ENCODE measurements around the gene UNC13A.
A peak's percentile ranks its signal among the peaks of the same experiment; 100 is the strongest.

UNC13A gene

DNA sequence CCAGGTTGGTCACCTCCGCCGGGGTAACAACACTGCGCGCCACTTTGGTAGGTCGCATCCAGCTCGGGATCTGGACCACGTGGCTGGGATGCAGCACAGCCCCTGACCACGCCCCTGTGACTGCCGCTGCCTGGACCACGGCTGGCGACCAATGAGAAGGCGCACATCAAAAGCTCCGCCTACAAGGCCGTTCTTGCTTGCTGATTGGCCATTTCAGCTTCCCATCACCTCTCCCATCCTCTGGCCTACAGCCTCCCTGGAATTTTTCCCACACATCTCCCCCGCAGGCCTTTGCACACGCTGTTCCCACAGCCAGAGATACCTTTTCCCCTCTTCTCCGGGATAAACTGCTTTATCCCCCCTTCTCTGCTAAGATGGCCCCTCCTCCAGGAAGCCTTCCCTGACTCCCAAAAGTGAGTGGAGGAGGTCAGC, 18.6 kb upstream of the UNC13A start:
- no peak for DNase-seq
- no peak for ATAC-seq

DNA sequence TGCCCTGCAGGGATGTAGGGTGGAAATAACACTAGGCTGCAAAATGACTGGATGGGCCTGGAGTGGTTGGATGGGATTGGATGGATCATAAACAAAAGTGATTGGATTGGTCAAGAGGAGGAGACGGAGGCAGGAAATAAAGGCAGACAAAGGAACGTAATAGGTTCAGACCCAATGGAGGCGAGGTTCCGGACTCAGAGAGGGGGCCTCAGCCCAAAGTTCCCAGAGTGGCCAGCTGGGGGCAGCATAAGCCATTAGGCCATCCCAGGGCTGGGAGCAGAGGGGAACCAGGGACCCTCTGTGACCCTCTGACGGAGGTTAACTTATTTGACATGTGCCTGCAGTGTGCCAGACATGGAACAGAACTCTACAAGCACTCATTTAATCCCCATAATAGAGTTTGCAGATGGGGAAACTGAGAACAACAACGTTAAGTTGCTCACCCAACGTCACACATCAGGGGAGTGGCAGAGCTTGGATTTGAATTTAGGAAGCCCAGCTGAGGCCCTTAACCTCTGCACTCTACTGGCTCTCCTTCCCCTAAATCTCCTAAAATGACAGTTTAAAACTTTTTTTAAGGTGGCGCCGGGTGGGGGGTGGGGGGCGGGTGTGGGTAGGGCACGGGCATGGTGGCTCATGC, 15.8 kb upstream of the UNC13A start:
- ATAC-seq (peak; percentile 76), DNase-seq (peak; percentile 85)

GRCh38 chr19:17695198-17695597, 7.0 kb upstream of the UNC13A start:
- ATAC-seq, result no peak
- no peak for DNase-seq

DNA sequence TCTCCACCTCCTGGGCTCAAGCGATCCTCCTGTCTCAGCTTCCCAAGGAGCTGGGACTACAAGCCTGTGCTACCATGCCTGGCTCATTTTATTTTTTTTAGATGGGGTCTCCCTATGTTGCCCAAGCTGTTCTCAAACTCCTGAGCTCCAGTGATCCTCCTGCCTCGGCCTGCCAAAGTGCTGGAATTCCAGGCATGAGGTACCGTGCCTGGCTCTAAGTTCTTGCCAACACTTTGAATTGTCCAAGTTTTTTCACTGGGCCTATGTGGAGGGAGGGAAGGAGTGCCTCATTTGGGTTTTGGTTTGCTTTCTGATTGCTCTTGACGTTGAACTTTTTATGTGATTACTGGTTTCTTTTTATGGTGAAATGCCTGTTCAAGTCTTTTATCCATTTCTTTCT, 4.4 kb upstream of the UNC13A start:
- DNase-seq, result no peak
- ATAC-seq, result no peak

DNA sequence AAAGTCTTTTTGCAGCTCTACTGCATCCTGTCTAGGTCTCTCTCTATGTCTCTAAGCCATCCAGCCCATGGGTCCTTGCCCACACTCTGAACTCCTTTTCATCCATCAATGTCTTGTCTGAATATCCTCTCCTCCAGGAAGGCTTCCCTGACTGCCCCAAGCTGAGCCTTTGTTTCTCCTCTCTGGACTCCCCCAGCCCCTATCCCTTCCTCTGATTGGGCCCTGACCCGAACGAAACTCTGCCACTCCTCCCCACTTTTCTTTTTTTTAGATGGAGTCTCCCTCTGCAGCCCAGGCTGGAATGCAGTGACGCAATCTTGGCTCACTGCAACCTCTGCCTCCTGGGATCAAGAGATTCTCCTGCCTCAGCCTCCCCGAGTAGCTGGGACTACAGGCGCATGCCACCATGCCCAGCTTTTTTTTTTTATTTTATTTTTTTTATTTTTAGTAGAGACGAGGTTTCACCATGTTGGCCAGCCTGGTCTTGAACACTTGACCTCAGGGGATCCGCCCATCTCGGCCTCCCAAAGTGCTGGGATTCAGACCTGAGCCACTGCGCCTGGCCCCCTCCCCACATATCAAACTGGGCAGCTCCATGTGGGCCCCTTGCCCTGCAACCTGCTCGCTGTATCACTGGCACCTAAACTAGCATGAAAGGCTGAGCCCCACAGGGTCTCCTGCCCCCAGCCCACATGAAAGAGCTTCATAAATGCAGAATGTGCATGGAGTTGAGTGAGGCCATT, 870 bp upstream of the UNC13A start:
- no peak for ATAC-seq
- no peak for DNase-seq

DNA sequence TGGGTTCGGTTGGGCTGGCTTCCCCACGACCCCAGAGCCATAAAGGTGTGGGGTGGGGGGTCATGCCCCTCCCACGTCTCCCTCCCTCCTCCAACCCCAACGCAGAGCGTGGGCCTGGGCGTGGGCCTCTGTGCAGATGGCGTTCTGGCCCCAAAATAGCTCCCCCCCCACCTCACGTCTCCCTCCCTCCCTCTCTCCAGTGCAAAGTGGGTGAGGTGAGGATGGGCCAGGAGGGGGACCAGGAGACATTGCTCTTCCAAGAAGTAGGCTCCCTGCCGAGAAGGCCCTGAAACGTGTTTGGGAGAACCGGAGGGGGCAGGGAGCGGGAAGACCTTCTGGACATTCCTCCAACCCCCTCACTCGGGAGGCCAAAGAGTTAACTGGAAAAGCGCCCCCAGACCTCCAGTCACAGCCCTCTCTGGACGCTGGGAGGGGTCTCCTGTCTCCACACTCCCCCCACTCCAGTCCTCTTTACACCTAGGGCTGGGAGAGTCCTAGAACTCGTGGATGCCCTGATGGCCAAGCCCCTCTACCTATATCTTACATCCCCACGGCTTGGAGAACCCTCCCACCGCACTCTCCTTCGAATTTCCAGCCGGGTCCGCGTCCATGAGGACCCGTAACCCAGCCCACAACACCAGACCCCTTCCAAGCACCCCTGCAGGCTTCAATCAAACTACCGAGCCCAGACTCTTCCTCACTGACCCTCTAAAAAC, 855 bp downstream of the UNC13A start:
- ATAC-seq, result no peak

DNA sequence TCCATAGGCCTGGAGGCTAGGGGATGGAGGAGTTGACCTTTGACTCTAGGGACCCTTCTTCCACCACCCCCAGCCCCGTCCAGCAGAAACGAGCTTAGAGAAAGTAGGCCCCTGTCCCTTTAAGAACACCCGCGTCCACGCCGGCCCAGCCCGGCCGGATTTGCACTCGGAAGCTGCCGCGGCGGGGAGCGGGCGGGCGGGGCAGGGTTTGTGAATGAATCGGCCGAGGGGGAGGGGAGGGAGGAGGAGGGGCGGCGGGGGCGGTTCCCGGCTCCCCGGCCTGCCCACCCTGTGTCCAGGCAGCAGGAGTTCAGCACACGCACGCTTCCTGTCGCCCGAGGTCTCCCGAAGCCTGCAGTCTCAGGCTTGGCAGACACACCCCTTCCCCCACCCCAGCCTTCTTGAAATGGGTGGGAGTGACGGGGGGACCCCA, 1.5 kb downstream of the UNC13A start:
- DNase-seq, result no peak

More for the DNA sequence above, 855 bp downstream of the UNC13A start:
- DNase-seq, result no peak

GRCh38 chr19:17686023-17686521, 2.1 kb downstream of the UNC13A start:
- DNase-seq (no peak), ATAC-seq (no peak)

More for the DNA sequence above, 1.5 kb downstream of the UNC13A start:
- no peak for ATAC-seq

- ATAC-seq, result no peak
- no peak for DNase-seq
These were observed 2.6 kb downstream of the UNC13A start for GRCh38 chr19:17685451-17686022.

GRCh38 chr19:17684256-17684655, 3.9 kb downstream of the UNC13A start:
- ATAC-seq, result no peak
- no peak for DNase-seq

GRCh38 chr19:17683078-17683477, 5.1 kb downstream of the UNC13A start:
- no peak for ATAC-seq
- no peak for DNase-seq

DNA sequence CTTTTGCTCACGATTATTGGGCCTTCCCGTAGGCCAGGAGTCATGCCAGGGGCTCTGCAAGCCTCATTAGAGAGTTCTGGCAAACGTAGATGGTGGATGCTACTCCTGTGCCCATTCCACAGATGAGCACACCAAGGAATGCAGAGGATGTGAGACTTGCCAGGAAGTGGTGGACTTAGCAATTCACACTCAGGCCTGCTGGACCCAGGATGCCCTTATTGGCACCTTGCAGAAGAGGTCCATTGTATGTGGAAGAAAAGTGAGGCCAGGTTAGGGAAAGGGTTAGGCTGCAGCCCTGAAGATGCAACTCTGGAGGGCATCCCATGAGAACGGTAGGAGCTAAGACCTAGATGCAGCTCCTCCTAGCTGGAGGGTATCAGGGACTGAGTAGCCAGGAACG, 5.9 kb downstream of the UNC13A start:
- DNase-seq (no peak), ATAC-seq (no peak)

GRCh38 chr19:17681505-17682125, 6.5 kb downstream of the UNC13A start:
- peak; percentile 59 for DNase-seq
- no peak for ATAC-seq

- DNase-seq, result peak; percentile 67
These were observed 7.9 kb downstream of the UNC13A start for GRCh38 chr19:17680230-17680722.

DNA sequence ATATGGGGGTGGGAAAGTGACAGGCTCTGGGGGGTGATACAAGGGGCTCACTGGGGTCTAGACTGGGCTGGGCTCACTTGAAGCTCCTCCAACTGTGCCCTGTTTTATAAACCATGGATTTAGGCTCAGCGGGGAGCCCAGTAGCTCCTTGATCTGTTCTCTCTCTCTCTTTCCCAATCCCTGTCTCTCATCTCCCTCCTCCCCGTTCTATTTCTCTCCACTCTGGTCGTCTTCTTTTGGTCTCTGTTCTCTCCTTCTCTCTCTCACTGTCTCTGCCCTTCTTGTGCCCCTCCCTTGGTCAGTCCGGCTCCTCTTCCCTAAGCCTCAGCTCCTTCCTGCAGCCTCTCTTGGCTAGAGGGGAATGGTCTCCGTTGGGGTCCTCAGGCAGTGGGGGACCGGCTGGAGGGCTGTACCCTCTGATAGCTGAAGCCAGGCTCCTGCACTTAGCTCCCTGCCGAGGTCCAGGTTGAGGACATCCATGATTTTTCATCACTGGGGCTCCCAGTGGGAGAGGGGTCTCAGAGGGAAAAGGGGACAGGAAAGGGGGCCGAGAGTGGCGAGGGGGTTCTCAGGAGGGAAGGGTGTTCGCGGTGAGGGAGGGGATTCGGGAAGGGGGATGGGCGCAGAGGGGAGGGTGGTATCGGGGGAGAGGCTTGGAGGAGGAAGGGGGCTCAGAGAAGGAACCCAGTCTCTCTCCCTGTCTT, 8.5 kb downstream of the UNC13A start:
- DNase-seq (no peak), ATAC-seq (no peak)

More at GRCh38 chr19:17680230-17680722, 7.9 kb downstream of the UNC13A start:
- ATAC-seq, result peak; percentile 85

DNA sequence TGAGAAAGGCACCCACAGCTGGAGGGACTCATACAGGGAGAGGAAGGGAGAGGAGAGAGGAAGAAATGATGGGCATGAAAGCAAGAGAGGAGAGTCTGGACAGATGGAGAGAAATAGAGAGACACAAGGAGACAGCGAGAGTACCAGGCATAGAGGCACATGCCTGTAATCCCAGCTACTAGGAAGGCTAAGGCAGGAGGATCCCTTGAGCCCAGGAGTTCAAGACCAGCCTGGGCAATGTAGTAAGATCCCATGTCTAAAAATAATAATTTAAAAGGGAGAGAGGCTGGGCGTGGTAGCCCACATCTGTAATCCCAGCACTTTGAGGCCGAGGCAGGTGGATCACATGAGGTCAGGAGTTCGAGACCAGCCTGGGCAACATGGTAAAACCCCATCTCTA, 9.3 kb downstream of the UNC13A start:
- no peak for ATAC-seq
- DNase-seq, result no peak

- no peak for DNase-seq
- ATAC-seq, result no peak
These were observed 11.2 kb downstream of the UNC13A start for GRCh38 chr19:17677002-17677401.

DNA sequence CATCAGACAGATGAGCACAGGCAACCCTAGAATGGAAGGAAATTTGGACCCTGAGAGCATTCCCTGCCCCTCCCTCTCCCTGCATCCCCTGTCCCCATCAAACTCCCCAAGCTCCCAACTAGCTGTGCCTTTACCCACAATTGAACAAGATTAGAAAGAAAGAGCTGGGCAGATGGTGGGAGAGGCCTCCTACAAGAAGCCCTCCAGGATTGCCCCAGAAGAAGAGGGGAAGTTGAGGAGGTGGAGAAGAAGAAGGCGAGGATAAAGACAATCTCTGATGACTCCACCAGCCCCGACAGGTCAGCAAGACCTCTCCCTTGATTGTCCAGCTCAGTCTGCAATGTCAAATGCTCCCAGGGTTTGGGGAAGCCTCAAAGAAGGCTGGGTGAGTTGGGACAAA, 11.9 kb downstream of the UNC13A start:
- no peak for DNase-seq
- ATAC-seq, result no peak

DNA sequence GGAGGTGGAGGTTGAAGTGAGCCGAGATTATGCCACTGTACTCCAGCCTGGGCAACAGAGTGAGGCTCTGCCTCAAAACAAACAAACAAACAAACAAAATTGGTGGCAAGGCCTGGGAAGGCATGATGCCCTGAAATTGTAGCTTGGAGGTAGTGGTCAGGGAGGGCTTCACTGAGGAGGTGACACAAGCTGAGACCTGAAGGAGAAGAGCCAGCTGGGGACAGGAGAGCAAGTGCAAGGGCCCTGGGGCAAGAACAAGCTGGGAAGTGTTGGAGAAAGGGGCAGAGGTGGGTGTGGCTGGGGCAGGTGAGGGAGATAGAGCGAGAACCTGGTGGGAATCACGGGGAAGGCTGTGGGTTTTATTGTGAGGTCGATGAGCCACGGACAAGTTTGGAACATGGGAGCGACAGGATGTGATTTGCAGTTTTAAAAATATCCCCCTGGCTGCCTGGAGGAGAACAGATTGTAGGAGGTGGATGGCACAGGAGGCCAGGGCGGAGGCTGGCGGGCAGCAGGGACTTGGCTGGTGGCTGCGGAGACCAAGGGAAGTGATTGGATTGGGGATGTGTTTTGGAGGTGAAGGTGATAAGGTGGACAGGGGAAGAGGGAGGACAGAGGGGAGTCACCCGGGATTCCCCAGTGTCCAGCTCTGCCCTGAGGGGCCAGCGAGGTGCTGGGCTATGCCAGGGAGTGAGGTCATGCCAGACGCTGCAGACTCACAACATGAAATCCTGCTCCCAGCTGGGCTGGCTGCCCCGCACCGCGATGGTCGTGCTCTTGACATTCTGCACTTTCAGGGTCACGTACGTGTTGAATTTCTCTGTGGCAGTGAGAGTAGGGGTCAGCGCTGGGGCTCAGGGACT, 14.0 kb downstream of the UNC13A start:
- ATAC-seq, result no peak
- no peak for DNase-seq

DNA sequence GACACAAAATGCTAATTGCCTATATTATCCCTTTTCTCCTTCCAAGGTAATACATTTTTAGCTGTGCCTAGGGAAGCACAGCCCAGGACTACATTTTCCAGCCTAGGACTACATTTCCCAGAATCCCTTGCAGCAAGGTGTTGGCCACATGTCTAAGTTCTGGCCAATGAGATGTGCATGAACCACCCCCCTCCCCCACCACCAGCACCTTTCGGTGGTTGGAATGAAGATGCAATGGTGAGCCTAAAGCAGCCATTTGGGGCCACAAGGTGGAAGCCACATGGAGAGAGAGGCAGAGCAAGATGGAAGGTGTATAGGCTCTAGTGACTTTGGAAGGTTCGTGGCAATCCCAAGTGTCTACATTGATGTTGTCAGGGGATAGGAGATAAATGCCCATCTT, 16.2 kb downstream of the UNC13A start:
- ATAC-seq, result no peak

More for the DNA sequence above, 16.2 kb downstream of the UNC13A start:
- peak; percentile 29 for DNase-seq
